CD8-positive, alpha-beta memory T cell (primary cell): ENCODE results near the gene NHERF1. TPM values are rescaled to one million over a fixed set of nuclear protein-coding genes. Genes with fewer than 3 reads are reported as not detected.

Experiments
- CTCF ChIA-PET: fragments of 350-600 bp; sonication (Branson Sonifier 250); formaldehyde crosslinking; loops from one replicate; lab custom pipeline; 2021; ENCODE audit warnings: antibody characterized with exemption; lab: Charles Lee
- POLR2A ChIA-PET: fragments of 350-600 bp; sonication (Branson Sonifier 250); formaldehyde crosslinking; loops from one replicate; lab custom pipeline; 2021; ENCODE audit warnings: antibody characterized with exemption; lab: Charles Lee
- DNase-seq, 5 donors: peaks; one replicate each; pipeline versions ENCODE4 v3.0.0 to v3.0.0-alpha.2; 2020 to 2022; ENCODE audit warnings: mixed read lengths in 1 of 5
- H3K27ac ChIP-seq: one replicate; pipeline ENCODE4 v1.7.0; 2013; ENCODE audit warnings: low read depth, mild to moderate bottlenecking, low read length, moderate library complexity
- H3K27me3 ChIP-seq: 2 replicates; pipeline ENCODE4 v1.7.0; 2013; ENCODE audit warnings: low read length, mild to moderate bottlenecking; ENCODE audit not compliant: insufficient read depth, poor library complexity, severe bottlenecking
- H3K36me3 ChIP-seq: 2 replicates; pipeline ENCODE4 v1.7.0; 2013; ENCODE audit warnings: mild to moderate bottlenecking, low read length, moderate library complexity; ENCODE audit not compliant: insufficient read depth
- H3K4me1 ChIP-seq: 2 replicates; pipeline ENCODE4 v1.7.0; 2013; ENCODE audit warnings: mild to moderate bottlenecking, low read length, moderate library complexity; ENCODE audit not compliant: insufficient read depth
- H3K4me3 ChIP-seq: 2 replicates; pipeline ENCODE4 v1.7.0; 2013; ENCODE audit warnings: mild to moderate bottlenecking, low read length
- H3K9me3 ChIP-seq: 2 replicates; pipeline ENCODE4 v1.7.0; 2013; ENCODE audit warnings: mild to moderate bottlenecking, low read length
- H3K27ac Mint-ChIP-seq, 8 donors: one replicate each; pipeline ENCODE4 v1.8.0; 2020 to 2021; ENCODE audit warnings: mixed read lengths in 8 of 8, mild to moderate bottlenecking in 6 of 8, inconsistent platforms in 3 of 8, moderate library complexity in 3 of 8
- H3K27me3 Mint-ChIP-seq, 2 donors: one replicate each; pipeline ENCODE4 v1.8.0; 2020 to 2021; ENCODE audit warnings: mixed read lengths in 2 of 2, mild to moderate bottlenecking in 1 of 2, moderate library complexity in 1 of 2
- H3K36me3 Mint-ChIP-seq, 3 donors: one replicate each; pipeline ENCODE4 v1.8.0; 2020 to 2021; ENCODE audit warnings: mixed read lengths in 3 of 3, inconsistent platforms in 1 of 3, mild to moderate bottlenecking in 1 of 3
- H3K4me1 Mint-ChIP-seq, 3 donors: one replicate each; pipeline ENCODE4 v1.8.0; 2020 to 2021; ENCODE audit warnings: mixed read lengths in 3 of 3, inconsistent platforms in 1 of 3, mild to moderate bottlenecking in 1 of 3
- H3K4me3 Mint-ChIP-seq, 7 donors: one replicate each; pipeline ENCODE4 v1.8.0; 2020 to 2021; ENCODE audit warnings: mixed read lengths in 7 of 7, mild to moderate bottlenecking in 6 of 7, moderate library complexity in 4 of 7, inconsistent platforms in 2 of 7
- H3K9me3 Mint-ChIP-seq, 5 donors: one replicate each; pipeline ENCODE4 v1.8.0; 2020 to 2022; ENCODE audit warnings: mixed read lengths in 5 of 5, mild to moderate bottlenecking in 3 of 5, moderate library complexity in 2 of 5, inconsistent platforms in 1 of 5
- polyA plus RNA-seq: library from polyadenylated mRNA; unstranded; fragments of 300-500 nt; fragmentation: Illumina TruSeq; gene quantifications from one replicate; pipeline ENCODE4 v1.2.3, GENCODE V29; 2021
- total RNA-seq, 2 experiments: library from RNA; stranded (reverse); gene quantifications; one replicate each; pipeline ENCODE4 v1.2.3, GENCODE V29; 2021

The NHERF1 gene
- total and polyA plus RNA-seq, 3 experiments from 2014 or later: 131 to 674 (median 133) TPM

DNA sequence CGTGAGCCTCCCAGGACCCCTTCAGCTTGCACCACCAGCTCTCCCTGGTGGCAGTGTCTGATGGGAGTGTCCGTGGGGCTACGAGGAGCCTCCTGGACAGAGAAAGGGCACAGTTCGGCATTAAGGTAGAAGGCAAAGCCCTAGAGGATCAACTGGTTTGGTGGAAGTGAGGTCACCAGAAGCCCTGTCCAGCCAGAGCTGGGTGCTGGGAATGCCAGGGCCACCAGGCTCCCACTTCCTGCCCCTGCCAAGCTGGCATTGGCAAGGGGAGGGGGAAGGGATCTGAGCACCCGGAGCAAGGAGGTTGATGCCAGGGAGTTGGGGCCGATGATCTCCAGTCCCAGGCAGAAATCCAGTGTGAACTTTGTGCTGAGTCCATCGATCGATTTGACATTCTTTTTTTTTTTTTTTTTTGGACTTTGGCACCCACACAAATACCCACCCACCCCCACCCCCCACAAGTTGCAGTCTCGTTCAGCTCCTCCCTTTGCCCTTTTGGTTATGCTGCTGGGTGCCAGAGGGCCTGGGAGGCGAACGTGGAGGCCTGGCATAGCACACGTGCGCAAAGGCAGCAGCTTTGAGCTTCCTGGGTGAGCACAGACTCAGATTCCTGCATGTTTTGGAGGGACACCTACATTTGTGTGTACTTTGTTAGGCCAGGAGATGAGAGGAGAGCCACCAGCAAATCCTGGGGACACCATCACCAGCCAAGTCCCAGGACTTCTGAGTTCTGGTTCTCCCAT, 2.1 kb downstream of the NHERF1 start:
- ChIA-PET CTCF (interaction anchor here (2.4 to 15.2 kb wide), 6 partner anchors 8 to 93 kb away, joined by 9 to 214 read pairs (median 52); partner anchors contain the start of genes NAT9 and RAB37), POLR2A (interaction anchor here (0.6 to 3.8 kb wide), 10 partner anchors 9 to 122 kb away, joined by 3 to 39 read pairs (median 10); partner anchors contain the start of genes FDXR, NAT9 and RAB37)
- H3K4me1 Mint-ChIP-seq: peaks cover 62 to 75% (median 70%) of the 10 kb centered on the region in 3 donors
- peak overlapping the region; percentile 88 to 96 (median 96) for H3K27ac Mint-ChIP-seq
- Histone ChIP-seq H3K27me3 (no peaks in the 10 kb centered on the region), H3K4me3 (peak overlapping the region; percentile 95), H3K9me3 (no peaks in the 10 kb centered on the region), H3K36me3 (peaks cover 12% of the 10 kb centered on the region), H3K4me1 (peaks cover 72% of the 10 kb centered on the region), H3K27ac (peak overlapping the region; percentile 76)
- no peak for DNase-seq
- no peaks in the 10 kb centered on the region for H3K27me3 Mint-ChIP-seq
- H3K4me3 Mint-ChIP-seq: peak overlapping the region; percentile 95 to 100 (median 98)
- no peaks in the 10 kb centered on the region for H3K9me3 Mint-ChIP-seq
- H3K36me3 Mint-ChIP-seq: peaks cover 17 to 52% (median 18%) of the 10 kb centered on the region in 3 donors

- H3K27ac Mint-ChIP-seq: peak overlapping the region; percentile 88 to 96 (median 94)
- H3K36me3 Mint-ChIP-seq: peaks cover 17 to 59% (median 18%) of the 10 kb centered on the region in 3 donors
- ChIA-PET CTCF (interaction anchor here (1.1 to 15.2 kb wide), 5 partner anchors 14 to 110 kb away, joined by 4 to 214 read pairs (median 62); partner anchors contain the start of genes NAT9 and RAB37), POLR2A (interaction anchor here (1.0 kb wide), 1 partner anchor 14 kb away, joined by 3 read pairs; no protein-coding TSS in a partner anchor)
- Histone ChIP-seq H3K4me3 (peak overlapping the region; percentile 33), H3K27me3 (no peaks in the 10 kb centered on the region), H3K36me3 (peaks cover 12% of the 10 kb centered on the region), H3K27ac (peak overlapping the region; percentile 52), H3K9me3 (no peaks in the 10 kb centered on the region), H3K4me1 (peaks cover 72% of the 10 kb centered on the region)
- H3K4me1 Mint-ChIP-seq: peaks cover 58 to 72% (median 64%) of the 10 kb centered on the region in 3 donors
- no peaks in the 10 kb centered on the region for H3K27me3 Mint-ChIP-seq
- no peaks in the 10 kb centered on the region for H3K9me3 Mint-ChIP-seq
- no peak for DNase-seq
- H3K4me3 Mint-ChIP-seq: peak overlapping the region; percentile 95 to 100 (median 98)
These were observed 4.0 kb downstream of the NHERF1 start for GRCh38 chr17:74752415-74752814.

DNA sequence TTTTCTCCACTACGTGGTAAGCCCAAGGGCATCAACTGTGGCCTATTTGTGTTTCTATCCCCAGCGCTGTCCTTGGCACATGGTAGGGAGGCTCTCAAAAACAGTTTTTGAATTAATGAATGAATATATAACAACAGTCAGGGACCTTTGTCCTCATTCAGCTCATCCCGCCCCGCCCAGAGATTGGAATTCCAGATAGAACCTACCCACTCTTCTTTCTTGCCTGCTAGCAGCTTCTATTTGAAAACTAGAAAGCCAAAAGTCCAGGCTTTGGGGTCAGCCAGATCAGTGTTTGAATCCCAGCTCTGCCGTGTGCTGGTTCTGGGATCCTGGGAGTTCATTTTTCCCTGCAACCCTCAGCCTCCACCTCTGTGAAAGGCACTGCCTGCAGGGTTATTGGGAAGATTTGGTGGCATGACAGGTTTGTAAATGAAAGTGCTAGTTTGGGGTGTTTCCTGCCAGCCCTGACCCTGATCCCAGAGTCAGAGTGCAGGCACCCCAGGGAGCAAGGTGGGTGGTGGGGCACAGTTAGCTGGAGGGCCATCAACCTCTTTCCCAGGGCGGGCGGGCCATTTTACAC, 4.5 kb downstream of the NHERF1 start:
- H3K27me3 Mint-ChIP-seq: no peaks in the 10 kb centered on the region
- no peaks in the 10 kb centered on the region for H3K9me3 Mint-ChIP-seq
- peaks cover 12% of the 10 kb centered on the region for H3K36me3 ChIP-seq
- no peak for DNase-seq
- no peaks in the 10 kb centered on the region for H3K27me3 ChIP-seq
- peak overlapping the region; percentile 95 to 100 (median 98) for H3K4me3 Mint-ChIP-seq
- ChIA-PET POLR2A (interaction anchor here (1.0 kb wide), 1 partner anchor 15 kb away, joined by 3 read pairs; no protein-coding TSS in a partner anchor), CTCF (interaction anchor here (1.1 to 15.2 kb wide), 6 partner anchors 7 to 110 kb away, joined by 4 to 214 read pairs (median 80); partner anchors contain the start of genes NAT9, NHERF1 and RAB37)
- H3K27ac ChIP-seq: peak overlapping the region; percentile 52
- peak overlapping the region; percentile 33 for H3K4me3 ChIP-seq
- H3K9me3 ChIP-seq: no peaks in the 10 kb centered on the region
- peaks cover 60 to 72% (median 66%) of the 10 kb centered on the region in 3 donors for H3K4me1 Mint-ChIP-seq
- peaks cover 72% of the 10 kb centered on the region for H3K4me1 ChIP-seq
- peak overlapping the region; percentile 88 to 96 (median 94) for H3K27ac Mint-ChIP-seq
- H3K36me3 Mint-ChIP-seq: peaks cover 17 to 59% (median 18%) of the 10 kb centered on the region in 3 donors

- Mint-ChIP-seq H3K36me3 (peaks cover 14 to 55% (median 14%) of the 10 kb centered on the region in 3 donors), H3K27me3 (no peaks in the 10 kb centered on the region)
These were observed 6.4 kb downstream of the NHERF1 start for GRCh38 chr17:74754832-74755231.

GRCh38 chr17:74755533-74755932, 7.1 kb downstream of the NHERF1 start:
- peaks cover 98% of the 10 kb centered on the region for H3K4me1 ChIP-seq
- H3K4me3 Mint-ChIP-seq: peak overlapping the region; percentile 40 to 99 (median 98)
- no peak for DNase-seq
- POLR2A ChIA-PET: interaction anchor here (1.4 kb wide), 1 partner anchor 9 kb away, joined by 3 read pairs; no protein-coding TSS in a partner anchor
- peak overlapping the region in 7 of 8 donors; percentile 80 to 95 (median 90) for H3K27ac Mint-ChIP-seq
- H3K36me3 ChIP-seq: peaks cover 12% of the 10 kb centered on the region
- H3K27me3 ChIP-seq: no peaks in the 10 kb centered on the region
- H3K27ac ChIP-seq: no peak overlapping the region
- peaks cover 9 to 49% (median 14%) of the 10 kb centered on the region in 3 donors for H3K36me3 Mint-ChIP-seq
- CTCF ChIA-PET: interaction anchor here (1.2 to 15.2 kb wide), 6 partner anchors 9 to 98 kb away, joined by 3 to 214 read pairs (median 80); partner anchors contain the start of genes NAT9, NHERF1 and RAB37
- peak overlapping the region; percentile 17 for H3K4me3 ChIP-seq
- H3K27me3 Mint-ChIP-seq: no peaks in the 10 kb centered on the region
- H3K9me3 Mint-ChIP-seq: no peaks in the 10 kb centered on the region
- H3K4me1 Mint-ChIP-seq: peaks cover 84 to 94% (median 91%) of the 10 kb centered on the region in 3 donors
- H3K9me3 ChIP-seq: no peaks in the 10 kb centered on the region

More at GRCh38 chr17:74754832-74755231, 6.4 kb downstream of the NHERF1 start:
- H3K36me3 ChIP-seq: peaks cover 12% of the 10 kb centered on the region
- DNase-seq: no peak
- peak overlapping the region; percentile 80 to 95 (median 90) for H3K27ac Mint-ChIP-seq
- ChIA-PET POLR2A (interaction anchor here (0.7 to 1.4 kb wide), 5 partner anchors 9 to 24 kb away, joined by 3 to 4 read pairs (median 3); no protein-coding TSS in a partner anchor), CTCF (interaction anchor here (1.2 to 15.2 kb wide), 6 partner anchors 9 to 97 kb away, joined by 3 to 214 read pairs (median 80); partner anchors contain the start of genes NAT9, NHERF1 and RAB37)
- H3K4me1 Mint-ChIP-seq: peaks cover 78 to 90% (median 84%) of the 10 kb centered on the region in 3 donors
- no peaks in the 10 kb centered on the region for H3K27me3 ChIP-seq
- peak overlapping the region; percentile 95 to 100 (median 98) for H3K4me3 Mint-ChIP-seq
- H3K9me3 ChIP-seq: no peaks in the 10 kb centered on the region
- peak overlapping the region; percentile 17 for H3K4me3 ChIP-seq
- H3K4me1 ChIP-seq: peaks cover 91% of the 10 kb centered on the region
- no peak overlapping the region for H3K27ac ChIP-seq
- H3K9me3 Mint-ChIP-seq: no peaks in the 10 kb centered on the region

- POLR2A ChIA-PET: interaction anchor here (0.7 kb wide), 1 partner anchor 17 kb away, joined by 3 read pairs; no protein-coding TSS in a partner anchor
These were observed 8.5 kb downstream of the NHERF1 start for GRCh38 chr17:74756891-74757290.

DNA sequence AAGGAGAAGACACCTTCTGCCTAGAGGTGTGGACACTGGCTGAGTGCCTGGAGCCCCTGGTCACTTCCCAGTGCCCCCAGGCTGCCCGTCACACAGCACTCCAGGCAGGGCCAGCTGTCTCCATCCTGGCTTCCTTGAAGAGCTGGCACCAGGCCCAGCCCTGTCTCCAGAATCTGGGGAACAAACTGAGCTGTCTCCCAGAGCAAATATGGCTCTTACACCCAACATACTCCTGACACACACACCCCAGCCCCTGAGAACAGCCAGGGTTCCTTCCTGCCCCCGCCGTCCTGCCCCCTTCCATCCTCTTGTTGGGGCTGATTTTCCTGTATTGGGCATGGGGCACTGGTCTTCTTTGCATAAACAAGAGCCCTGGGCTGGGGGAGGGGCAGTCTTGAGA, 9.1 kb downstream of the NHERF1 start:
- DNase-seq: no peak
- Mint-ChIP-seq H3K36me3 (peaks cover 5 to 44% (median 5%) of the 10 kb centered on the region in 3 donors), H3K27me3 (no peaks in the 10 kb centered on the region), H3K27ac (peak overlapping the region; percentile 60 to 96 (median 89)), H3K9me3 (no peaks in the 10 kb centered on the region), H3K4me3 (peak overlapping the region; percentile 37 to 90 (median 85)), H3K4me1 (peaks cover 82 to 93% (median 85%) of the 10 kb centered on the region in 3 donors)
- peak overlapping the region; percentile 57 for H3K4me3 ChIP-seq
- POLR2A ChIA-PET: interaction anchor here (2.4 to 3.2 kb wide), 3 partner anchors 7 to 19 kb away, joined by 7 to 38 read pairs (median 25); partner anchors contain the start of gene NHERF1
- peaks cover 98% of the 10 kb centered on the region for H3K4me1 ChIP-seq
- no peaks in the 10 kb centered on the region for H3K27me3 ChIP-seq
- CTCF ChIA-PET: interaction anchor here (3.8 to 15.2 kb wide), 5 partner anchors 7 to 100 kb away, joined by 43 to 214 read pairs (median 99); partner anchors contain the start of genes NAT9, NHERF1 and RAB37
- peaks cover 13% of the 10 kb centered on the region for H3K36me3 ChIP-seq
- H3K9me3 ChIP-seq: no peaks in the 10 kb centered on the region
- H3K27ac ChIP-seq: peak overlapping the region; percentile 29

More at GRCh38 chr17:74756891-74757290, 8.5 kb downstream of the NHERF1 start:
- H3K4me1 ChIP-seq: peaks cover 99% of the 10 kb centered on the region
- H3K36me3 Mint-ChIP-seq: peaks cover 7 to 47% (median 9%) of the 10 kb centered on the region in 3 donors
- H3K4me3 ChIP-seq: peak overlapping the region; percentile 57
- peak overlapping the region in 5 of 7 donors; percentile 26 to 64 (median 45) for H3K4me3 Mint-ChIP-seq
- no peaks in the 10 kb centered on the region for H3K27me3 ChIP-seq
- peaks cover 17% of the 10 kb centered on the region for H3K36me3 ChIP-seq
- DNase-seq: no peak
- CTCF ChIA-PET: interaction anchor here (3.8 to 15.2 kb wide), 5 partner anchors 7 to 99 kb away, joined by 43 to 214 read pairs (median 99); partner anchors contain the start of genes NAT9, NHERF1 and RAB37
- H3K27ac ChIP-seq: no peak overlapping the region
- no peaks in the 10 kb centered on the region for H3K27me3 Mint-ChIP-seq
- H3K4me1 Mint-ChIP-seq: peaks cover 87 to 95% (median 91%) of the 10 kb centered on the region in 3 donors
- H3K9me3 ChIP-seq: no peaks in the 10 kb centered on the region
- H3K27ac Mint-ChIP-seq: peak overlapping the region in 7 of 8 donors; percentile 12 to 91 (median 90)
- H3K9me3 Mint-ChIP-seq: no peaks in the 10 kb centered on the region
